Stimulated activated naive B cell treated with anti-CD40 and anti-IgM and Interleukin-4, amounts not matched to agents 10 μg/mL and 1 μg/mL and 100 μg/mL, for 72 hours (primary cell): ENCODE measurements around the gene SLC5A1.

Source experiments
- ATAC-seq, 2 donors: fragments of 150-1000 bp; cut with Tn5 transposase; replicated peaks; 2 replicates each; pipeline ENCODE4 v1.10.0; 2021; ENCODE audit warnings: moderate library complexity in 1 of 2
- DNase-seq: peaks from one replicate; pipeline ENCODE4 v3.0.0; 2021
- H3K27ac Mint-ChIP-seq: one replicate; pipeline ENCODE4 v1.8.0; 2022; ENCODE audit warnings: mild to moderate bottlenecking, mixed read lengths
- H3K27me3 Mint-ChIP-seq, 2 donors: one replicate each; pipeline ENCODE4 v1.8.0; 2022; ENCODE audit warnings: mixed read lengths in 2 of 2
- H3K36me3 Mint-ChIP-seq, 2 donors: one replicate each; pipeline ENCODE4 v1.8.0; 2022; ENCODE audit warnings: mixed read lengths in 2 of 2, mild to moderate bottlenecking in 1 of 2
- H3K4me1 Mint-ChIP-seq, 2 donors: one replicate each; pipeline ENCODE4 v1.8.0; 2022; ENCODE audit warnings: mixed read lengths in 2 of 2, mild to moderate bottlenecking in 1 of 2
- H3K4me3 Mint-ChIP-seq, 2 donors: one replicate each; pipeline ENCODE4 v1.8.0; 2022; ENCODE audit warnings: mild to moderate bottlenecking in 2 of 2, mixed read lengths in 2 of 2, moderate library complexity in 1 of 2
- H3K9me3 Mint-ChIP-seq, 2 donors: one replicate each; pipeline ENCODE4 v1.8.0; 2022; ENCODE audit warnings: mixed read lengths in 2 of 2, mild to moderate bottlenecking in 1 of 2

Gene SLC5A1

DNA sequence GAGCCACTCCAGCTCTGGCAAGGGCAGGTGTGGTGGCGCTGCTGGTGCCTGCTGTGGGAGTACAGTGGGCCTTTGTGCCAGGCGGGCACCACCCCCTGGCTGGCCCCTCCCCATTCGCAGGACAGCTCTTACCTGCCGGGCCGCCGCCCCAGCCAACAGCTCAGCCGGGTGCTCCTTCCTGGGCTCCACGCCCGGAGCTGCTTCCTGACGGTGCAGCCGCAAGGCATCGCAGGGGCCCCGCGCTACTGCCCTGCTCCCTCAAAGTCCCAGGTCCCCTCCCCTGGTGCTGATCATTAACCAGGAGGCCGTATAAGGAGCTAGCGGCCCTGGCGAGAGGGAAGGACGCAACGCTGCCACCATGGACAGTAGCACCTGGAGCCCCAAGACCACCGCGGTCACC lies at the start of gene SLC5A1:
Gene SLC5A1, plus strand, starts transcription at position 338 of the 400 bp plus-strand sequence. Its CDS starts 21 bp downstream, at position 359.
- DNase-seq: no peak
- Mint-ChIP-seq H3K4me3 (no peak within 1 kb of the TSS), H3K27me3 (peaks cover 40 to 59% of the 10 kb centered on the region in 2 donors), H3K36me3 (no peaks in the 10 kb centered on the region), H3K9me3 (no peaks in the 10 kb centered on the region), H3K4me1 (no peaks in the 10 kb centered on the region), H3K27ac (no peak within 1 kb of the TSS)
- no peak for ATAC-seq

DNA sequence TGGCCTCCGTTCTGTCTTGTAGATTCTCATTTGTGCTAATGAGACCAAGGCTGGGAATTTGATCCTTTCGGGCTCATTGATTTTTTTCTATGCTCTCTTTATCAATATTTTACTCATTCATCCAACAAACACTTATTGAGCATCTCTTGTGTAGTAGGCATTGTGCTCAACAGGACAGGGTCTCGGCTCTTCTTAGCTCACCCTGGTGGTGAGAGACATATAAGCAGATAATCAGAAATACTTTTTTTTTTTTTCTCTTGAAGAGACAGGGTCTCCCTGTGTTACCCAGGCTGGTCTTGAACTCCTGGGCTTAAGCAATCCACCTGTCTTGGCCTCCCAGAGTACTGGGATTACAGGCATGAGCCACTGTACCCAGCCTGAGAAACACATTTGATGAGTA lies 48.0 kb upstream of the SLC5A1 start:
- Mint-ChIP-seq H3K9me3 (no peaks in the 10 kb centered on the region), H3K4me3 (no peak overlapping the region), H3K4me1 (no peaks in the 10 kb centered on the region)

DNA sequence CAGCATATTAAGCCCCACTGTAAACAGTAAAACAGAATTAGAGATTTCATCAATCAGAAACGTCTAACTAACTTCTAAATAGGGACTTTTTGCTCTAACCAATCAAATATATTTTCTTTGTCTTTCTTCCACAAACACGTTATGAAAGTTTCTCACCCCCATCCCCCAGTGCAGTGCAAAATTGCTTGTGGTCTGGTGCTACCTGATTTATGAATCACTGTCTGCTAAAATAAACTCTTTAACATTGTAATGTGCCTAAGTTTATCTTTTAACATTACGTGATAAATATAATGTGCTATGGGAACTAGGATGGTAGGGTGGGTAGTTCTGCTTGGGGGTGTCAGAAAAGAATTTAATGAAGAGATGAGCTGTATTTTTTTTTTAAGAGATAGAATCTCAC lies 47.3 kb upstream of the SLC5A1 start:
- H3K4me1 Mint-ChIP-seq: no peaks in the 10 kb centered on the region
- no peaks in the 10 kb centered on the region for H3K9me3 Mint-ChIP-seq
- H3K27me3 Mint-ChIP-seq: peaks cover 24% of the 10 kb centered on the region in 2 donors
- no peak for DNase-seq
- H3K4me3 Mint-ChIP-seq: no peak overlapping the region
- no peaks in the 10 kb centered on the region for H3K36me3 Mint-ChIP-seq
- ATAC-seq: no peak
- H3K27ac Mint-ChIP-seq: no peak overlapping the region

More for the DNA sequence above, 48.0 kb upstream of the SLC5A1 start:
- Mint-ChIP-seq H3K27ac (no peak overlapping the region), H3K36me3 (no peaks in the 10 kb centered on the region), H3K27me3 (peaks cover 25 to 30% of the 10 kb centered on the region in 2 donors)
- DNase-seq (no peak), ATAC-seq (no peak)

DNA sequence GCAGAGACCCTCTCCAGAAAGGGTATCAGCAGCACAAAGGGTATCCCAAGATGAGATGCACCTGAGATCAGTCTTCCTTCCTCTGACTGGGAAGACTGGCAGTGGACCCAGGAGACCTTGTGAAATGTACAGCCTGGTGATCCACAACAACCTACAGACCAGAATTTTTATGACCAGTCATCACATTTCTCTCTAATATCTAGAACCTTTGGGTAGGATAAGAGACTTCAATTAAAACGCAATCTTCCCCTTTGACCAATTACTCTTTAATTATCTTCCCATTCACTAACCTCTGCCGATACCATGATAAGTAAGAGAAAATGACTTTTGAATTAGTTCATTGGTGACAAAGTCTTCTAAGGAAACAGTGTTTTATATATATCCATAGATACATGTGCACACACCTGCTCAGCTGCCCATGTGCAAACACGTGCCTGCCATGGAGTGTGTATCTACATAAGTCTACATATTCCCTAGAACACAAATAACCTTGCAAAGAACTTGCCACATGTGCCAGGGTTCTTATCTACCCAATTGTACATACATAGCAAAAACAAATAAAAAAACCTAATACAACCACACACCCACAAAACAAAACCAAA lies 44.2 kb upstream of the SLC5A1 start:
- ATAC-seq (no peak), DNase-seq (no peak)
- H3K27ac Mint-ChIP-seq: no peak overlapping the region
- H3K27me3 Mint-ChIP-seq: peaks cover 28 to 31% of the 10 kb centered on the region in 2 donors
- no peaks in the 10 kb centered on the region for H3K36me3 Mint-ChIP-seq
- no peaks in the 10 kb centered on the region for H3K4me1 Mint-ChIP-seq
- H3K4me3 Mint-ChIP-seq: no peak overlapping the region
- no peaks in the 10 kb centered on the region for H3K9me3 Mint-ChIP-seq

DNA sequence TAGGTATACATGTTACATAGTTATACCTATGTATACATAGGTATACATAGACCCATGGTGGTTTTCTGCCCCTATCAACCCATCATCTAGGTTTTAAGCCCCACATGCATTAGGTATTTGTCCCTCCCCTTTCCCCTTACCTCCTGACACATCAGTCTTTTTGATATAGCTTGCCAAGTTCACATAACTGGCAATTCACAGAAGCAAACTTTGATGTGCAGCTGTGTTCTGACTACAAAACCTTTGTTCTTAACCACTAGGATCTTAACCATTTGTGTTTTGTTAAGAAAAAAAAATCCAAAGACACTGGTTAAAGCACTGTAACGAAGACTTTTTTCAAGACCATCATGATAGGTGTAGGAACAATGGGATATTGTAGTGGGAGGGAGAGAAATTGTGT lies 42.9 kb upstream of the SLC5A1 start:
- ATAC-seq (no peak), DNase-seq (no peak)
- Mint-ChIP-seq H3K36me3 (no peaks in the 10 kb centered on the region), H3K4me1 (no peaks in the 10 kb centered on the region), H3K9me3 (no peaks in the 10 kb centered on the region), H3K27ac (no peak overlapping the region), H3K4me3 (no peak overlapping the region), H3K27me3 (peaks cover 38 to 41% of the 10 kb centered on the region in 2 donors)

DNA sequence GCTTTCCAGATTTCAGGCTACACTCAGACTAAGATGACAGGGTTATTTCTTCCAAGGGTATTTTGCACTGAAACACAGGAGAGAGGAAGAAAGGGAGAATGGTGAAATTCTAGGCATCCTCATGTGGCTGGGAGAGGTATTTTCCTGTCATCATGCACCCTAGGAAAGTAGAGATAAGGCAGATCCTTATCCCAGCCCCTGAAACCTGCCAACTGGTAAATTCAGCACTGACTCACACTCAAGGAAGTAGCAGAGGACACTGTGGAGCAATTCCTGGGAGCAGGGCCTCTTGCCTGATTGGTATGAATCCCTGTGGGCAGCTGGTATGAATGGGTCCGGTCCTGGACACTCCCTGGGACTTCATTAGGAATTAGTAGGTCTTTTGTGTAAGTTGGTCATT lies 37.6 kb upstream of the SLC5A1 start:
- no peak overlapping the region for H3K4me3 Mint-ChIP-seq
- H3K9me3 Mint-ChIP-seq: peaks cover 0 to 3% of the 10 kb centered on the region in 2 donors
- ATAC-seq (no peak), DNase-seq (no peak)
- H3K27ac Mint-ChIP-seq: no peak overlapping the region
- H3K36me3 Mint-ChIP-seq: no peaks in the 10 kb centered on the region
- H3K27me3 Mint-ChIP-seq: peaks cover 20 to 32% of the 10 kb centered on the region in 2 donors
- H3K4me1 Mint-ChIP-seq: no peaks in the 10 kb centered on the region

DNA sequence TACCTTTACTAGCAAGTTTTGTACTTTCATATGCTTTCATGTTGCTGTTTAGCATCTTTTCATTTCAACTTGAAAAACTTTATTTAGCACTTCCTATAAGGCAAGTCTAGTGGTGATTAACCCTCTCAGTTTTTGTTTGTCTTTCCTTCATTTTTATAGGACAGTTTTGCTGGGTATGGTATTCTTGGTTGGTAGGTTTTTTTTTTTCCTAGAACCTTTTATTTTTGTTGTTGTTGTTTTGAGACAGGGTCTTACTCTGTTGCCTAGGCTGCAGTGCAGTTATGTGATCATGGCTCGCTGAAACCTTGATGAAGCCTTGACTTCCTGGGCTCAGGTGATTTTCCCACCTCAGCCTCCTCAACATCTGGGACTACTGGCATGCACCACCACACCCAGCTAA lies 29.9 kb upstream of the SLC5A1 start:
- no peaks in the 10 kb centered on the region for H3K4me1 Mint-ChIP-seq
- H3K27ac Mint-ChIP-seq: no peak overlapping the region
- no peak overlapping the region for H3K4me3 Mint-ChIP-seq
- peaks cover 12 to 29% of the 10 kb centered on the region in 2 donors for H3K9me3 Mint-ChIP-seq
- peaks cover 11 to 15% of the 10 kb centered on the region in 2 donors for H3K27me3 Mint-ChIP-seq
- ATAC-seq (no peak), DNase-seq (no peak)
- H3K36me3 Mint-ChIP-seq: peaks cover 4 to 5% of the 10 kb centered on the region in 2 donors

DNA sequence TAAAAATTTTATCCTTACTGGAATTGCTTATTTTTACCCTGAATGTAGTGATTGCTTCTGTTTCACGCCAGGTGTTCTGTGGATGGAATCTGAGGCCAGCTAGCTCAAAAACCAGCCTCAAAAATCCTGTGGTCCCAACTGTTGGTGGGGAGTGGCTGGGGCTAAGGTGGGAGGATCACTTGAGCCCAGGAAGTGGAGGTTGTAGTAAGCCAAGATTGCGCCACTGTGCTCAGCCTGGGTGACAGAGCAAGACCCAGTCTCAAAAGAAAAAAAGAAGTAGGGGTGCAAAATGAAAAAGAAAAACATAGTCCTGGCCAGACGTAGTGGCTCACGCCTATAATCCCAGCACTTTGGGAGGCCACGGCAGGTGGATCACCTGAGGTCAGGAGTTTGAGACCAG lies 27.0 kb upstream of the SLC5A1 start:
- H3K9me3 Mint-ChIP-seq: peaks cover 12 to 26% of the 10 kb centered on the region in 2 donors
- H3K27me3 Mint-ChIP-seq: peaks cover 25 to 32% of the 10 kb centered on the region in 2 donors
- H3K4me1 Mint-ChIP-seq: no peaks in the 10 kb centered on the region
- ATAC-seq (no peak), DNase-seq (no peak)
- H3K36me3 Mint-ChIP-seq: peaks cover 4 to 5% of the 10 kb centered on the region in 2 donors
- no peak overlapping the region for H3K27ac Mint-ChIP-seq
- H3K4me3 Mint-ChIP-seq: no peak overlapping the region

DNA sequence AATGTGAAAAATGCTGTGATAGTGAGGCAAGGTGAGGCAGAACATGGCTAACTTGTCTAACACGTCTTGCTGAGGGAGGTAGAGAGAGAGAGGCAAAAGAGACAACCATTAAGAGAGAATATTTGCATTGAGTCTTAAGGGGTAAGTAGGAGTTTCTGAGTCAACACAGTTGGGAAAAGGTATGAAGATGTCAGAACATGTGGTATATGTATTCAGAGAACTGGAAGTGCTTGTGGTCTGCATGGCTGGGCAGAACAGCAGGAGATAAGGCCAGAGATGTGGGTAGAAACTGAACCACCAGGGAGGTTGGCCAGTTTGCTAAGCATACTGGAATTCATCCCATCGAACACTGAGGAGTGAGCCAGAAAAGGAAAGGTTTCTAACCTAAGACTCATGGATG lies 25.0 kb upstream of the SLC5A1 start:
- Mint-ChIP-seq H3K36me3 (no peaks in the 10 kb centered on the region), H3K9me3 (peaks cover 0 to 14% of the 10 kb centered on the region in 2 donors), H3K27me3 (peaks cover 30 to 39% of the 10 kb centered on the region in 2 donors), H3K4me3 (no peak overlapping the region), H3K4me1 (no peaks in the 10 kb centered on the region), H3K27ac (no peak overlapping the region)
- ATAC-seq: no peak
- no peak for DNase-seq

DNA sequence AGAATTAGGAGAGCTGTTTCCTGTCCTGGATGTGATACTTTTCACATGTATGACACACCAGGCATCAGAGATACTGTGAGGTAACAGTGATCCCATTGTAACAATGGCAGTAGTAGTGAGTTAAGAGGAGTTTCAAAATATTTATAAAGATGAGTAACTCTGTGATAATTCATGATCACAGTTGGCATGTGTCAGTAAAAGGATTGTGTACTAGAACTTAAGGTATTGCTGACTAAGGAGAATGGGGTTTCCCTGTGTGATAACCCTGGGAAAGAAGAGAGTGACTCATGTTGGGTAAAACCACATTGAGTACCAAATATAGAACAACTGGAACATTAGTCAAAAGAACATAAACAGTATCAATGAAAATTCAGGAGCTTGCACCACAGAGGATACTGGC lies 22.9 kb upstream of the SLC5A1 start:
- peaks cover 0 to 9% of the 10 kb centered on the region in 2 donors for H3K9me3 Mint-ChIP-seq
- no peak overlapping the region for H3K27ac Mint-ChIP-seq
- H3K36me3 Mint-ChIP-seq: no peaks in the 10 kb centered on the region
- DNase-seq (no peak), ATAC-seq (no peak)
- H3K27me3 Mint-ChIP-seq: peaks cover 30 to 39% of the 10 kb centered on the region in 2 donors
- H3K4me3 Mint-ChIP-seq: no peak overlapping the region
- no peaks in the 10 kb centered on the region for H3K4me1 Mint-ChIP-seq

DNA sequence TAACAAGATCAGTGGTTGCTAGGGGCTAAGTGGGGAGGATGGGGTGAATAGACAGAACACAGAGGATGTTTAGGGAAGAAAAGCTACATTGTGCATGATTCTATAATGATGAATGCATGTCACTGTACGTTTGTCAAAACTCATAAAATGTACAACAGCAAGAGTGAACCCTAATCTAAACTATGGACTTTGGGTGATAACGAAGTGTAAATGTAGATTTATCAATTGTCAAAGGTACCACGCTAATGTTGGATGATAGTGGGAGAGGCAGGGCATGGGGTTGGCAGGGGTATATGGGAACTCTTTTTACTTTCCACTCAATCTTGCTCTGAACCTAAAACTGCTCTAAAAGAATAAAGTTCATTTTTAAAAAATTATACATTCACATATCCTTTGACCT lies 21.3 kb upstream of the SLC5A1 start:
- no peak for ATAC-seq
- peaks cover 30 to 46% of the 10 kb centered on the region in 2 donors for H3K27me3 Mint-ChIP-seq
- no peaks in the 10 kb centered on the region for H3K36me3 Mint-ChIP-seq
- peaks cover 0 to 6% of the 10 kb centered on the region in 2 donors for H3K9me3 Mint-ChIP-seq
- no peak overlapping the region for H3K4me3 Mint-ChIP-seq
- no peak overlapping the region for H3K27ac Mint-ChIP-seq
- H3K4me1 Mint-ChIP-seq: no peaks in the 10 kb centered on the region
- DNase-seq: no peak

DNA sequence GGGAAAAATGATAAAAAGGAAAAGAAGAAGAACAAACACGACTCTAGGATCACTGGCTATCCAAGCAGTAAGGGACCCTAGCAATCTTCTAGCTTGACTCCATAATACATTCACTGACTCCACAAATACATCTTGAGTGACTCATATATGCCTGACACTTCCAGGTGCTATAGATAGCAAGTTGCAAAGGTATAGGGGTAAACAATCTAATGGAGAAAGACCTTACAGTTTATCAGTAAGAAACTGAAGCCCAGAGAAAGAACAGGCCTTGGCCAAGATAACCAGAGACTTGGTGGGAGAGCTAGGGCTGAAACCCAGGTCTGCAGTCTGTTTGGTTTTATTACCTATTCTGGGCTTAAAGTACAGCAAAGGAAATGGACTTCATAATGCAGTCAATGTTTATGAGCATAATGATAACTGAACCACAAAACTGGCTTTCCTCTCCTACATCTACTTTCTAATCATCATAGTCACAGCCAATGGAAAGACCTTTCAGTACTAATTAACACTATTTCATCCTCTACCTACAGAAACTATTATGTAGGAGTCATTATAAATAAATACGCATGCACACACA lies 19.7 kb upstream of the SLC5A1 start:
- no peak overlapping the region for H3K27ac Mint-ChIP-seq
- no peak for DNase-seq
- H3K9me3 Mint-ChIP-seq: peaks cover 0 to 2% of the 10 kb centered on the region in 2 donors
- no peaks in the 10 kb centered on the region for H3K4me1 Mint-ChIP-seq
- H3K36me3 Mint-ChIP-seq: no peaks in the 10 kb centered on the region
- no peak overlapping the region for H3K4me3 Mint-ChIP-seq
- H3K27me3 Mint-ChIP-seq: peaks cover 18 to 30% of the 10 kb centered on the region in 2 donors
- no peak for ATAC-seq

DNA sequence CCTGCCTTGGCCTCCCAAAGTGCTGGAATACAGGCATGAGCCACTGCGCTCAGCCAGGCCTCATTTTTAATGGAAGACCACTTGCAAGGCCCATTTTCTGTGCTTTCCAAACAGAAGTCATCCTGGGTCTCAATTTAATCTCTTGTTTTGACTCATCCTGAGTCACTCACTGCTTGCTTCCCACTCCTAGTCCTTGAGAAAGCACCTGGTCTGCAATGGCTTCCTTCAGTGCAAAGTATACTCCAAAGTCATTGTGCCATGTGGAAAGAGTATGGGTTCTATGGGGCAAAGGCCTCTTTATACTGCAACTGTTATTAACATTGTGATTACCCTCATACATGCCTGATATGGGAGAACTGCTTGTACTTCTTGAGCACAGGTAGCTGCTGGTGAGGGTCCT lies 18.3 kb upstream of the SLC5A1 start:
- no peak overlapping the region for H3K4me3 Mint-ChIP-seq
- no peak for ATAC-seq

DNA sequence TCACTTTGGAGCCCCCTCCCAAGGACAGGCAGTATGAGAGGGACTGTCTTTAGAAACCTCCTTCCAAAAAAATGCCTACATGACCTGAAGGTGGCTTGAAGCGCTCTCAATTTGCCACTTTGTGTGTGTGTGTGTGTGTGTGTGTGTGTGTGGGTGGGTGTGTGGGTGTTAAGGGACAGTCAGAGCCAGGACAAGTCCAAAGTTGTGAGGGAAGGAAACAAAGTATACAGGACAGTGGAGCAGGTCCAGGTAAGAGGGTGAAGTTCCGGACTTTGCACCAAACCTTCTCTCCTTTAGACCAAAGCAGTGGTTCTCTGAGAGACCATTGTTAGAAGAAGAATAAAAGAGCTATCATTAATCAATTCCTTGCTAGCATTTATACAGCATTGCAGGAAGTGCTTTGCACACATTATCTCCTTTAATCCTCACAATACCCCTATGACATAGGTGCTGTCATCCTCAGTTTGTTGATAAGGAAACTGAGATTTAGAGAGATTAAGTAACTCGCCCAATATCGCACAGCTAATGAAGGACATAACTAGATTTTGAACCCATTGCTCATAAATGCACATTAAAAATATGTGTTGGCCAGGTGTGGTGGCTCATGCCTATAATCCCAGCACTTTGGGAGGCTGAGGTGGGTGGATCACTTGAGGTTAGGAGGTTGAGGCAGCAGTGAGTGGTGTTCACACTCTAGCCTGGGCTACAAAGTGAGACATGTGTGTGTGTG lies 12.4 kb upstream of the SLC5A1 start:
- H3K36me3 Mint-ChIP-seq: no peaks in the 10 kb centered on the region
- no peaks in the 10 kb centered on the region for H3K9me3 Mint-ChIP-seq
- H3K27ac Mint-ChIP-seq: no peak overlapping the region
- peaks cover 15 to 16% of the 10 kb centered on the region in 2 donors for H3K27me3 Mint-ChIP-seq
- no peak for DNase-seq
- no peaks in the 10 kb centered on the region for H3K4me1 Mint-ChIP-seq
- no peak for ATAC-seq
- H3K4me3 Mint-ChIP-seq: no peak overlapping the region

More for the DNA sequence above, 18.3 kb upstream of the SLC5A1 start:
- no peak overlapping the region for H3K27ac Mint-ChIP-seq
- no peaks in the 10 kb centered on the region for H3K4me1 Mint-ChIP-seq
- peaks cover 0 to under 1% of the 10 kb centered on the region in 2 donors for H3K9me3 Mint-ChIP-seq
- DNase-seq: no peak
- no peaks in the 10 kb centered on the region for H3K36me3 Mint-ChIP-seq
- H3K27me3 Mint-ChIP-seq: peaks cover 20 to 26% of the 10 kb centered on the region in 2 donors

DNA sequence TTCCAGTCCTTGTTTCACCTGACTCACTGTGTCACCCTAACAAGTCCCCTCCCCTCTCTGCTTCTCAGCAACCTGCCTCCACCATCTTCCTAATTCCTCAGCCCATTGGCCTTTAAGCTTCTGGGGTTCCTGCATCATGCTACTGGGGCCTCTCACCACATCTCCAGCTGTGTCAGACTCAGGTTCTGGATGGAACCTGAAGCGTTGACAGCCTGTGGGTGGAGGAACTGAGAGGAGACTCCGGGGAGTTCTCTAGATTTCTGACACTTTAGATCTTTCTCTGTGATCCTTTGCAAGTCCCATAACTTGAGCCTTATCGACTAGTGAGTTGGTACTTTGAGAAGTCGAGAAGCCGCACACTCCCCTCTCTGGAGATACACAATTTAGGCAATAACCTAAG lies 11.6 kb upstream of the SLC5A1 start:
- Mint-ChIP-seq H3K36me3 (no peaks in the 10 kb centered on the region), H3K27ac (no peak overlapping the region), H3K4me3 (no peak overlapping the region), H3K27me3 (peaks cover 11 to 20% of the 10 kb centered on the region in 2 donors), H3K9me3 (no peaks in the 10 kb centered on the region), H3K4me1 (no peaks in the 10 kb centered on the region)
- ATAC-seq (no peak), DNase-seq (no peak)
